H9 (cell line): ENCODE measurements around the gene HSD17B12. TPM values are rescaled to one million over a fixed set of nuclear protein-coding genes. Genes with fewer than 3 reads are reported as not detected.

Source experiments
- DNase-seq: peaks from one replicate; pipeline ENCODE4 v3.0.0-alpha.2; 2017
- H2AFZ ChIP-seq: one replicate; pipeline ENCODE4 v1.6.1; 2013; ENCODE audit warnings: mild to moderate bottlenecking, low read length, control low read depth, moderate library complexity
- H2AK5ac ChIP-seq: 2 replicates; pipeline ENCODE4 v1.6.1; 2013; ENCODE audit warnings: low read length, control low read depth, mixed read lengths; ENCODE audit not compliant: insufficient read length
- H2BK120ac ChIP-seq: one replicate; pipeline ENCODE4 v1.6.1; 2013; ENCODE audit warnings: low read depth, mild to moderate bottlenecking, low read length, control low read depth, inconsistent platforms; ENCODE audit not compliant: poor library complexity, severe bottlenecking
- H2BK12ac ChIP-seq: 2 replicates; pipeline ENCODE4 v1.6.1; 2013; ENCODE audit warnings: low read length, control low read depth, mixed read lengths, low read depth; ENCODE audit not compliant: insufficient read length
- H2BK15ac ChIP-seq: 2 replicates; pipeline ENCODE4 v1.6.1; 2013; ENCODE audit warnings: low read depth, low read length, control low read depth
- H2BK20ac ChIP-seq: one replicate; pipeline ENCODE4 v1.6.1; 2013; ENCODE audit warnings: low read depth, mild to moderate bottlenecking, low read length, control low read depth, inconsistent platforms; ENCODE audit not compliant: poor library complexity, severe bottlenecking
- H2BK5ac ChIP-seq: 2 replicates; pipeline ENCODE4 v1.6.1; 2013; ENCODE audit warnings: low read length, control low read depth, mixed read lengths; ENCODE audit not compliant: insufficient read length
- H3K14ac ChIP-seq: 2 replicates; pipeline ENCODE4 v1.6.1; 2013; ENCODE audit warnings: low read length, control low read depth; ENCODE audit not compliant: insufficient read depth
- H3K18ac ChIP-seq: 2 replicates; pipeline ENCODE4 v1.6.1; 2013; ENCODE audit warnings: low read depth, mild to moderate bottlenecking, mixed read lengths, low read length, control low read depth; ENCODE audit not compliant: insufficient read length
- H3K23ac ChIP-seq: 2 replicates; pipeline ENCODE4 v1.6.1; 2013; ENCODE audit warnings: low read length, control low read depth, mixed read lengths, low read depth; ENCODE audit not compliant: insufficient read length
- H3K23me2 ChIP-seq: 2 replicates; pipeline ENCODE4 v1.6.1; 2013; ENCODE audit warnings: low read depth, mild to moderate bottlenecking, mixed read lengths, low read length, control low read depth; ENCODE audit not compliant: insufficient read length, poor library complexity, severe bottlenecking
- H3K27ac ChIP-seq: 2 replicates; pipeline ENCODE4 v1.5.1; 2013; ENCODE audit warnings: low read length, control low read depth, mixed read lengths, low read depth; ENCODE audit not compliant: insufficient read length
- H3K27me3 ChIP-seq: 2 replicates; pipeline ENCODE4 v1.6.1; 2013; ENCODE audit warnings: low read length, control low read depth, inconsistent platforms; ENCODE audit not compliant: insufficient read depth
- H3K4ac ChIP-seq: 2 replicates; pipeline ENCODE4 v1.6.1; 2013; ENCODE audit warnings: low read depth, mild to moderate bottlenecking, control low read depth, inconsistent platforms, low read length, moderate library complexity
- H3K4me1 ChIP-seq: 2 replicates; pipeline ENCODE4 v1.6.1; 2013; ENCODE audit warnings: low read length, control low read depth, inconsistent platforms; ENCODE audit not compliant: insufficient read depth
- H3K4me2 ChIP-seq: 2 replicates; pipeline ENCODE4 v1.6.1; 2013; ENCODE audit warnings: low read length, control low read depth, mixed read lengths; ENCODE audit not compliant: insufficient read length, insufficient read depth
- H3K56ac ChIP-seq: 2 replicates; pipeline ENCODE4 v1.6.1; 2013; ENCODE audit warnings: low read depth, mild to moderate bottlenecking, mixed read lengths, low read length, control low read depth; ENCODE audit not compliant: insufficient read length
- H3K79me1 ChIP-seq: 2 replicates; pipeline ENCODE4 v1.6.1; 2013; ENCODE audit warnings: low read depth, mild to moderate bottlenecking, moderate library complexity, low read length, control low read depth, inconsistent platforms; ENCODE audit not compliant: insufficient read depth, poor library complexity, severe bottlenecking
- H3K79me2 ChIP-seq: 2 replicates; pipeline ENCODE4 v1.6.1; 2013; ENCODE audit warnings: low read length, control low read depth, inconsistent platforms; ENCODE audit not compliant: insufficient read depth
- H3K9ac ChIP-seq: 2 replicates; pipeline ENCODE4 v1.6.1; 2013; ENCODE audit warnings: low read length, control low read depth, mixed read lengths; ENCODE audit not compliant: insufficient read length; ENCODE audit errors: extremely low read depth
- H3K9me3 ChIP-seq: one replicate; pipeline ENCODE4 v1.6.1; 2013; ENCODE audit warnings: low read depth, low read length, inconsistent platforms; ENCODE audit not compliant: control insufficient read depth
- H3T11ph ChIP-seq: one replicate; pipeline ENCODE4 v1.6.1; 2013; ENCODE audit warnings: mild to moderate bottlenecking, low read length, control low read depth, inconsistent platforms
- H4K20me1 ChIP-seq: one replicate; pipeline ENCODE4 v1.6.1; 2013; ENCODE audit not compliant: control insufficient read depth, insufficient read length, insufficient read depth
- H4K5ac ChIP-seq: 2 replicates; pipeline ENCODE4 v1.6.1; 2013; ENCODE audit warnings: low read depth, mild to moderate bottlenecking, mixed read lengths, low read length, control low read depth; ENCODE audit not compliant: insufficient read length
- H4K8ac ChIP-seq: replicated peaks from 2 replicates; pipeline ENCODE4 v1.6.1; 2013; ENCODE audit warnings: low read length, control low read depth, mixed read lengths, low read depth; ENCODE audit not compliant: insufficient read length
- H4K91ac ChIP-seq: 2 replicates; pipeline ENCODE4 v1.6.1; 2013; ENCODE audit warnings: low read depth, mild to moderate bottlenecking, moderate library complexity, mixed read lengths, low read length, control low read depth; ENCODE audit not compliant: insufficient read length
- H3K27ac Mint-ChIP-seq, 3 experiments: 2 replicates in 2 of 3; 3 replicates in 1 of 3; pipeline ENCODE4 v1.8.0; 2020 to 2021; ENCODE audit warnings: mixed read lengths in 3 of 3, mild to moderate bottlenecking in 1 of 3, moderate library complexity in 1 of 3
- H3K27me3 Mint-ChIP-seq: 2 replicates; pipeline ENCODE4 v1.8.0; 2021; ENCODE audit warnings: low read depth, mild to moderate bottlenecking, moderate library complexity, mixed read lengths
- H3K36me3 Mint-ChIP-seq, 3 experiments: 2 replicates in 2 of 3; 3 replicates in 1 of 3; pipeline ENCODE4 v1.8.0; 2020 to 2021; ENCODE audit warnings: low read depth in 3 of 3, mixed read lengths in 3 of 3; ENCODE audit not compliant: insufficient read depth in 1 of 3
- H3K4me1 Mint-ChIP-seq, 2 experiments: 2 replicates each; pipeline ENCODE4 v1.8.0; 2020; ENCODE audit warnings: mixed read lengths in 2 of 2
- H3K4me3 Mint-ChIP-seq, 2 experiments: 2 replicates in 1 of 2; 3 replicates in 1 of 2; pipeline ENCODE4 v1.8.0; 2020 to 2021; ENCODE audit warnings: mild to moderate bottlenecking in 2 of 2, mixed read lengths in 2 of 2, moderate library complexity in 1 of 2
- H3K9me3 Mint-ChIP-seq, 2 experiments: 2 replicates in 1 of 2; 3 replicates in 1 of 2; pipeline ENCODE4 v1.8.0; 2020; ENCODE audit warnings: mild to moderate bottlenecking in 2 of 2, mixed read lengths in 2 of 2, moderate library complexity in 1 of 2
- CTCF ChIP-seq: fragments of 200-600 bp; sonication (generic); conservative IDR thresholded peaks from 3 replicates; pipeline ENCODE4 v1.8.0; 2021; ENCODE audit warnings: antibody characterized with exemption, mild to moderate bottlenecking
- WGBS: extraction: QIAGEN DNeasy Blood & Tissue Kit; methylation state at CpG from one replicate; pipeline ENCODE4 v1.1.7; 2013; ENCODE audit warnings: missing lambda C conversion rate, low lambda C conversion rate, mixed read lengths; ENCODE audit not compliant: insufficient read length; ENCODE audit errors: extremely low coverage; 5-methylcytosine and 5-hydroxymethylcytosine counted together
- total RNA-seq: library from RNA; stranded (reverse); gene quantifications from 2 replicates; pipeline ENCODE4 v1.2.1, GENCODE V29; 2021

Gene HSD17B12
- total RNA-seq, 1 experiment from 2014 or later: 111 TPM

- H2AFZ ChIP-seq: no peak overlapping the region
- no peak overlapping the region for H3K4me2 ChIP-seq
- TF ChIP-seq CTCF: no peak
- H3K18ac ChIP-seq: no peak overlapping the region
- no peak overlapping the region for H3K9ac ChIP-seq
- Mint-ChIP-seq H3K27ac (0 out of 7 replicates have a peak overlapping the region, but pooled peaks of 1 of the 3 experiments have one; percentile 56), H3K36me3 (peaks cover 13 to 16% (median 15%) of the 10 kb centered on the region in 3 experiments), H3K9me3 (no peaks in the 10 kb centered on the region), H3K27me3 (no peaks in the 10 kb centered on the region), H3K4me1 (peaks cover 35 to 39% of the 10 kb centered on the region in 2 experiments), H3K4me3 (no peak overlapping the region)
- WGBS: no CpG with 5 or more reads among the region's 2 CpGs
- no peaks in the 10 kb centered on the region for H3K23me2 ChIP-seq
- no peak overlapping the region for H2BK5ac ChIP-seq
- no peak overlapping the region for H2BK15ac ChIP-seq
- no peak overlapping the region for H4K91ac ChIP-seq
- H2BK20ac ChIP-seq: no peak overlapping the region
- H4K20me1 ChIP-seq: no peaks in the 10 kb centered on the region
- no peak overlapping the region for H3K56ac ChIP-seq
- no peak overlapping the region for H2BK120ac ChIP-seq
- H3K27me3 ChIP-seq: no peaks in the 10 kb centered on the region
- no peak for DNase-seq
- no peak overlapping the region for H3T11ph ChIP-seq
- H3K4ac ChIP-seq: no peak overlapping the region
- H4K5ac ChIP-seq: no peak overlapping the region
- H2AK5ac ChIP-seq: no peak overlapping the region
- peaks cover 57% of the 10 kb centered on the region; the same call in 1 of the 2 replicates for H3K79me2 ChIP-seq
- no peak overlapping the region for H3K14ac ChIP-seq
- H3K23ac ChIP-seq: no peak overlapping the region
- no peaks in the 10 kb centered on the region for H3K9me3 ChIP-seq
- no peak overlapping the region for H2BK12ac ChIP-seq
- H4K8ac ChIP-seq: no peak overlapping the region
- no peak overlapping the region for H3K27ac ChIP-seq
- H3K4me1 ChIP-seq: peaks cover 14% of the 10 kb centered on the region; the same call in 1 of the 2 replicates
- peaks cover 7% of the 10 kb centered on the region for H3K79me1 ChIP-seq
These were observed 8.6 kb downstream of the HSD17B12 start for GRCh38 chr11:43689167-43689566.
